ENCODE measurements around the gene LRMDA.

DNA sequence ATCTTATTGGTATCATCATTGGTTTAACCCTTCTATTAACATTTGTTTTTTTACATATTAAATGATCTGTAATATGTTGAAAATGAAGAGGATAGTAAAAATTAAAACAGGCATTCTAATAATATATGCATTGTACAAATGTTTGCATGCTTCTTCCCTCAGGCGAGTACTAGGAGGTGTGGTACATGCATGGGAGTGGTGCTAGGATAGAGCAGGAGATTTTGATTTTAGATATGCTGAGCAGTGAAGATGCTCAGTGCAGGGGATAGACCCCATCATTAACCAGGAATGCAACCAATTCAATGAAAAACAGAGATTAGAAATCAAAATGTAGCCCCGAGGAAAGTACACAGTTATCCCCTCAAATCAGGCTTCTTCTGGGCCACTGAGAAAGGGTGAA, 916.4 kb downstream of the LRMDA start:
- TF ChIP-seq, protein P1, sequence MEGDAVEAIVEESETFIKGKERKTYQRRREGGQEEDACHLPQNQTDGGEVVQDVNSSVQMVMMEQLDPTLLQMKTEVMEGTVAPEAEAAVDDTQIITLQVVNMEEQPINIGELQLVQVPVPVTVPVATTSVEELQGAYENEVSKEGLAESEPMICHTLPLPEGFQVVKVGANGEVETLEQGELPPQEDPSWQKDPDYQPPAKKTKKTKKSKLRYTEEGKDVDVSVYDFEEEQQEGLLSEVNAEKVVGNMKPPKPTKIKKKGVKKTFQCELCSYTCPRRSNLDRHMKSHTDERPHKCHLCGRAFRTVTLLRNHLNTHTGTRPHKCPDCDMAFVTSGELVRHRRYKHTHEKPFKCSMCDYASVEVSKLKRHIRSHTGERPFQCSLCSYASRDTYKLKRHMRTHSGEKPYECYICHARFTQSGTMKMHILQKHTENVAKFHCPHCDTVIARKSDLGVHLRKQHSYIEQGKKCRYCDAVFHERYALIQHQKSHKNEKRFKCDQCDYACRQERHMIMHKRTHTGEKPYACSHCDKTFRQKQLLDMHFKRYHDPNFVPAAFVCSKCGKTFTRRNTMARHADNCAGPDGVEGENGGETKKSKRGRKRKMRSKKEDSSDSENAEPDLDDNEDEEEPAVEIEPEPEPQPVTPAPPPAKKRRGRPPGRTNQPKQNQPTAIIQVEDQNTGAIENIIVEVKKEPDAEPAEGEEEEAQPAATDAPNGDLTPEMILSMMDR (IDR thresholded peaks at IDR 0.05) = no peak
- TF ChIP-seq EZH2 (IDR thresholded peaks at IDR 0.05) (no peak), EZH2phosphoT487 (IDR thresholded peaks at IDR 0.05) (no peak)

Measured in neural progenitor cell (in vitro differentiated cells).